Measurements from ENCODE around the gene PTCD2. TPM values are rescaled to one million over a fixed set of nuclear protein-coding genes. Genes with fewer than 3 reads are reported as not detected.

PTCD2 gene
- total and polyA plus RNA-seq, 2 of the 8 experiments (the other 6 are each of a cell fraction or from before 2014, with no cell fraction given), result 7.3 to 15.4 TPM

GRCh38 chr5:72280581-72281069, 39.5 kb upstream of the PTCD2 start:
- TF ChIP-seq CTCF (IDR thresholded peaks at IDR 0.05; ENCODE audit: control extremely low read depth in 1 of 3, insufficient read depth in 1 of 3, low read depth in 1 of 3, low read length in 3 of 3) (peak in 2 of 3 experiments; percentile 39 to 55; a peak in 2 of 4 replicates), KDM4A (IDR thresholded peaks at IDR 0.05; ENCODE audit: low read depth, low read length, severe bottlenecking) (no peak), BCL11A (IDR thresholded peaks at IDR 0.05; ENCODE audit: low read depth in 2 of 2, low read length in 2 of 2) (no peak), SP2 (IDR thresholded peaks at IDR 0.05; ENCODE audit: low read length) (no peak), RAD21 (IDR thresholded peaks at IDR 0.05 in 1 of 2, conservative IDR thresholded peaks at IDR 0.05 in 1 of 2; ENCODE audit: low read depth in 2 of 2, low read length in 2 of 2) (peak; percentile 61 to 63), EGR1 (IDR thresholded peaks at IDR 0.05; ENCODE audit: borderline replicate concordance, low read depth, low read length) (no peak), ZNF274 (IDR thresholded peaks at IDR 0.05; ENCODE audit: borderline replicate concordance, extremely low read depth, low read length) (no peak), POLR2AphosphoS5 (IDR thresholded peaks at IDR 0.05; ENCODE audit: low read depth, low read length) (no peak), JUND (IDR thresholded peaks at IDR 0.05; ENCODE audit: low read length) (no peak)
- Histone ChIP-seq H3K27ac (ENCODE audit: low read depth, low read length) (no peak overlapping the region), H3K9ac (replicated peaks in 1 of 4; ENCODE audit: extremely low read depth in 1 of 4, low read depth in 3 of 4, low read length in 3 of 4) (no peak overlapping the region)

More at GRCh38 chr5:72280581-72281069, 39.5 kb upstream of the PTCD2 start:
- Histone ChIP-seq H3K27me3 (replicated peaks in 1 of 4; ENCODE audit: control insufficient read depth in 3 of 4, extremely low read depth in 1 of 4, insufficient read depth in 3 of 4, low read length in 3 of 4) (no peaks in the 10 kb centered on the region), H4K20me1 (replicated peaks in 1 of 2; ENCODE audit: control insufficient read depth in 1 of 2, insufficient read depth in 2 of 2, low read length in 2 of 2) (no peaks in the 10 kb centered on the region), H3K9me3 (ENCODE audit: insufficient read depth in 2 of 2, low read depth in 1 of 2, low read length in 1 of 2) (no peaks in the 10 kb centered on the region), H4K8ac (ENCODE audit: extremely low read depth, insufficient read depth, low read length) (no peak overlapping the region), H3K4me1 (replicated peaks in 1 of 4; ENCODE audit: control insufficient read depth in 3 of 4, insufficient read depth in 4 of 4, low read length in 3 of 4) (no peaks in the 10 kb centered on the region), H3K4me3 (ENCODE audit: extremely low read depth in 1 of 4, insufficient read depth in 2 of 4, low read depth in 3 of 4, low read length in 4 of 4) (no peak overlapping the region), H3K4ac (replicated peaks; ENCODE audit: insufficient read length, low read depth, low read length) (no peak overlapping the region), H2BK15ac (ENCODE audit: low read length) (no peak overlapping the region), H3K23ac (ENCODE audit: insufficient read length) (no peak overlapping the region), H2BK20ac (ENCODE audit: low read length) (no peak overlapping the region), H3K18ac (ENCODE audit: extremely low read depth, low read length) (no peak overlapping the region), H3K79me1 (ENCODE audit: low read depth, low read length) (no peaks in the 10 kb centered on the region), H2BK5ac (ENCODE audit: low read depth, low read length) (no peak overlapping the region), H3K36me3 (ENCODE audit: control insufficient read depth in 2 of 4, insufficient read depth in 4 of 4, low read length in 3 of 4) (peaks cover 0 to 7% (median 4%) of the 10 kb centered on the region in 4 experiments; a peak in 3 of 8 replicates), H3K23me2 (ENCODE audit: low read depth, low read length) (no peaks in the 10 kb centered on the region), H2AFZ (ENCODE audit: low read length) (no peak overlapping the region), H3K14ac (ENCODE audit: insufficient read length) (no peak overlapping the region), H2BK12ac (ENCODE audit: low read depth, low read length) (no peak overlapping the region), H4K91ac (replicated peaks; ENCODE audit: insufficient read length, low read length) (no peak overlapping the region), H2BK120ac (replicated peaks; ENCODE audit: low read depth, low read length) (no peak overlapping the region), H3K79me2 (ENCODE audit: control insufficient read depth in 1 of 2, insufficient read depth in 2 of 2, low read length in 2 of 2) (peaks cover 0 to 11% of the 10 kb centered on the region in 2 experiments; a peak in 2 of 4 replicates), H2AK5ac (ENCODE audit: low read depth, low read length) (no peak overlapping the region), H3K56ac (replicated peaks; ENCODE audit: insufficient read length, low read depth, low read length) (no peak overlapping the region), H3K4me2 (ENCODE audit: insufficient read depth in 1 of 2, low read depth in 2 of 2, low read length in 2 of 2) (no peak overlapping the region), H4K5ac (ENCODE audit: insufficient read length, low read depth, low read length) (no peak overlapping the region)
- WGBS, 2 experiments (ENCODE audit: extremely low coverage in 1 of 2, insufficient coverage in 1 of 2, insufficient read length in 1 of 2, insufficient replicate concordance in 2 of 2, low coverage in 1 of 2, low lambda C conversion rate in 2 of 2, missing lambda C conversion rate in 1 of 2), result 73% methylated on average over 2 of the region's 2 CpGs; no CpG with 5 or more reads in 1 of the 2 experiments
- FAIRE-seq (peak; percentile 48), DNase-seq (ENCODE audit: low read depth in 1 of 2, low spot score in 2 of 2) (no peak)
- CTCF ChIA-PET (ENCODE audit: partially characterized antibody), result interaction anchor here (0.6 to 1.8 kb wide), 22 partner anchors 8 to 503 kb away, joined by 3 to 14 read pairs (median 4); no protein-coding TSS in a partner anchor
- POLR2A ChIA-PET (ENCODE audit: partially characterized antibody), result interaction anchor here (0.8 to 1.6 kb wide), 4 partner anchors 9 to 276 kb away, joined by 3 read pairs; partner anchors contain the start of genes MRPS27 and PTCD2

Measured in H1 (cell line).